ENCODE measurements around the gene HNRNPK.

DNA sequence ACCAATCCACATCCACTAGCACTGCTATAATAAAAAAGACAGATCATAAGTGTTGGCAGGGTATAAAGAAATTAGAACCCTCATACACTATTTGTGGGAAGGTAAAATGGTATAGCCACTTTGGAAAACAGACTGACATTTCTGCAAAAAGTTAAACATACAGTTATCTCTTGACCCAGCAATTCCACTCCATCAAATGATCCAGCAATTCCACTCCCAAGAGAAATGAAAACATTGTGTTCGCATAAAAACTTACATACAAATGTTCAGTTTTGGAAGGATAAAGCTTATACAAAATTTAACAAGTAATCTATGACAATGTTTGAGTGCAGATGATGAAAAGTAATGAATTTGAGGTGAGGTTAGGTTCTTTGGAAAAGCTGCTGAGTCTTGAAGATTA is 60.9 kb downstream of the HNRNPK start:
- TF ChIP-seq, protein P1, sequence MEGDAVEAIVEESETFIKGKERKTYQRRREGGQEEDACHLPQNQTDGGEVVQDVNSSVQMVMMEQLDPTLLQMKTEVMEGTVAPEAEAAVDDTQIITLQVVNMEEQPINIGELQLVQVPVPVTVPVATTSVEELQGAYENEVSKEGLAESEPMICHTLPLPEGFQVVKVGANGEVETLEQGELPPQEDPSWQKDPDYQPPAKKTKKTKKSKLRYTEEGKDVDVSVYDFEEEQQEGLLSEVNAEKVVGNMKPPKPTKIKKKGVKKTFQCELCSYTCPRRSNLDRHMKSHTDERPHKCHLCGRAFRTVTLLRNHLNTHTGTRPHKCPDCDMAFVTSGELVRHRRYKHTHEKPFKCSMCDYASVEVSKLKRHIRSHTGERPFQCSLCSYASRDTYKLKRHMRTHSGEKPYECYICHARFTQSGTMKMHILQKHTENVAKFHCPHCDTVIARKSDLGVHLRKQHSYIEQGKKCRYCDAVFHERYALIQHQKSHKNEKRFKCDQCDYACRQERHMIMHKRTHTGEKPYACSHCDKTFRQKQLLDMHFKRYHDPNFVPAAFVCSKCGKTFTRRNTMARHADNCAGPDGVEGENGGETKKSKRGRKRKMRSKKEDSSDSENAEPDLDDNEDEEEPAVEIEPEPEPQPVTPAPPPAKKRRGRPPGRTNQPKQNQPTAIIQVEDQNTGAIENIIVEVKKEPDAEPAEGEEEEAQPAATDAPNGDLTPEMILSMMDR (IDR thresholded peaks at IDR 0.05; ENCODE audit: insufficient read depth, low read length), result no peak
- TF ChIP-seq GABPA (IDR thresholded peaks at IDR 0.05; ENCODE audit: low read depth), result no peak
- no peak for TF ChIP-seq SPI1 (IDR thresholded peaks at IDR 0.05; ENCODE audit: borderline replicate concordance, low read depth)
- TF ChIP-seq, protein P2, sequence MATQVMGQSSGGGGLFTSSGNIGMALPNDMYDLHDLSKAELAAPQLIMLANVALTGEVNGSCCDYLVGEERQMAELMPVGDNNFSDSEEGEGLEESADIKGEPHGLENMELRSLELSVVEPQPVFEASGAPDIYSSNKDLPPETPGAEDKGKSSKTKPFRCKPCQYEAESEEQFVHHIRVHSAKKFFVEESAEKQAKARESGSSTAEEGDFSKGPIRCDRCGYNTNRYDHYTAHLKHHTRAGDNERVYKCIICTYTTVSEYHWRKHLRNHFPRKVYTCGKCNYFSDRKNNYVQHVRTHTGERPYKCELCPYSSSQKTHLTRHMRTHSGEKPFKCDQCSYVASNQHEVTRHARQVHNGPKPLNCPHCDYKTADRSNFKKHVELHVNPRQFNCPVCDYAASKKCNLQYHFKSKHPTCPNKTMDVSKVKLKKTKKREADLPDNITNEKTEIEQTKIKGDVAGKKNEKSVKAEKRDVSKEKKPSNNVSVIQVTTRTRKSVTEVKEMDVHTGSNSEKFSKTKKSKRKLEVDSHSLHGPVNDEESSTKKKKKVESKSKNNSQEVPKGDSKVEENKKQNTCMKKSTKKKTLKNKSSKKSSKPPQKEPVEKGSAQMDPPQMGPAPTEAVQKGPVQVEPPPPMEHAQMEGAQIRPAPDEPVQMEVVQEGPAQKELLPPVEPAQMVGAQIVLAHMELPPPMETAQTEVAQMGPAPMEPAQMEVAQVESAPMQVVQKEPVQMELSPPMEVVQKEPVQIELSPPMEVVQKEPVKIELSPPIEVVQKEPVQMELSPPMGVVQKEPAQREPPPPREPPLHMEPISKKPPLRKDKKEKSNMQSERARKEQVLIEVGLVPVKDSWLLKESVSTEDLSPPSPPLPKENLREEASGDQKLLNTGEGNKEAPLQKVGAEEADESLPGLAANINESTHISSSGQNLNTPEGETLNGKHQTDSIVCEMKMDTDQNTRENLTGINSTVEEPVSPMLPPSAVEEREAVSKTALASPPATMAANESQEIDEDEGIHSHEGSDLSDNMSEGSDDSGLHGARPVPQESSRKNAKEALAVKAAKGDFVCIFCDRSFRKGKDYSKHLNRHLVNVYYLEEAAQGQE (IDR thresholded peaks at IDR 0.05; ENCODE audit: insufficient replicate concordance, low read depth), result no peak

All from HL-60 (cell line).